Right lobe of liver (tissue), 6 donors: Measurements from ENCODE around the gene HEATR1. TPM values are rescaled to one million over a fixed set of nuclear protein-coding genes. Genes with fewer than 3 reads are reported as not detected.

ENCODE experiments used
- ATAC-seq, 4 donors: fragments of 200-7000 bp; cut with Tn5 transposase; one replicate each; pipeline ENCODE4 v1.9.1; 2020; ENCODE audit warnings: mild to moderate bottlenecking in 4 of 4, moderate library complexity in 4 of 4
- DNase-seq, 3 donors: peaks; one replicate each; pipeline ENCODE4 v3.0.0-alpha.2; 2020
- H3K27ac ChIP-seq, 3 donors: fragments of 200-600 bp; one replicate each; pipeline ENCODE4 v1.8.0; 2022
- H3K27me3 ChIP-seq, 2 donors: fragments of 200-600 bp; one replicate each; pipeline ENCODE4 v1.8.0; 2022
- H3K36me3 ChIP-seq, 4 donors: fragments of 200-600 bp; sonication (generic) in 1 of 4; one replicate each; pipeline versions ENCODE4 v1.5.1 to v1.8.0; 2017 to 2022; ENCODE audit warnings: control low read depth in 1 of 4
- H3K4me1 ChIP-seq, 4 donors: fragments of 200-600 bp; sonication (generic) in 1 of 4; one replicate each; pipeline versions ENCODE4 v1.5.1 to v1.8.0; 2017 to 2022; ENCODE audit warnings: control low read depth in 1 of 4
- H3K4me3 ChIP-seq, 3 donors: fragments of 200-600 bp; one replicate each; pipeline ENCODE4 v1.8.0; 2022
- H3K9me3 ChIP-seq, 4 donors: fragments of 200-600 bp; sonication (generic) in 1 of 4; one replicate each; pipeline versions ENCODE4 v1.5.1 to v1.8.0; 2017 to 2022; ENCODE audit warnings: control low read depth in 1 of 4
- POLR2A ChIP-seq: fragments of 450-650 bp; IDR thresholded peaks from one replicate; pipeline ENCODE4 v1.6.1; 2017; ENCODE audit warnings: antibody characterized with exemption, mild to moderate bottlenecking
- WGBS: methylation state at CpG from one replicate; pipeline ENCODE4 v1.1.6; 2018; ENCODE audit warnings: low coverage, low lambda C conversion rate; ENCODE audit not compliant: insufficient coverage; ENCODE audit errors: missing lambda C conversion rate; 5-methylcytosine and 5-hydroxymethylcytosine counted together
- intact Hi-C, 2 donors: fragments of 100-400 bp; cut with DNase I; formaldehyde crosslinking; loops; one replicate each; pipeline versions ENCODE4 v1.11.2 to v1.14.1; 2022
- total RNA-seq, 6 experiments: library from RNA; depleted of rRNA in 2 of 6; stranded (reverse); fragments of >200 nt in 2 of 6; fragmentation: NEBNext Ultra II Directional in 3 of 6; extraction: Animal tissue kit (Norgen Biotek cat#: 25700) in 3 of 6; gene quantifications; one replicate each; pipeline versions ENCODE4 v1.1.0 to v1.2.4, GENCODE V29; 2016 to 2023
- TF ChIP-seq, protein P1 (sequence below), 4 donors: fragments of 200-600 bp in 3 of 4; fragments of 450-650 bp in 1 of 4; IDR thresholded peaks; one replicate each; pipeline versions ENCODE4 v1.5.1 to v1.8.0; 2016 to 2022; ENCODE audit warnings: antibody characterized with exemption in 4 of 4, mild to moderate bottlenecking in 2 of 4
- donor health status: DM: no; HTN: yes; CAD: no.
- donor health status: DM: no; HTN: no; CAD: no.
- donor health status: DM: no; HTN: no; CAD: no.
- donor health status: DM: no; HTN: yes; CAD: no.
- donor health status: DM: no; HTN: yes; CAD: no.

The HEATR1 gene
- total RNA-seq, 6 experiments from 2014 or later: 7.0 to 14.1 (median 12.4) TPM

DNA sequence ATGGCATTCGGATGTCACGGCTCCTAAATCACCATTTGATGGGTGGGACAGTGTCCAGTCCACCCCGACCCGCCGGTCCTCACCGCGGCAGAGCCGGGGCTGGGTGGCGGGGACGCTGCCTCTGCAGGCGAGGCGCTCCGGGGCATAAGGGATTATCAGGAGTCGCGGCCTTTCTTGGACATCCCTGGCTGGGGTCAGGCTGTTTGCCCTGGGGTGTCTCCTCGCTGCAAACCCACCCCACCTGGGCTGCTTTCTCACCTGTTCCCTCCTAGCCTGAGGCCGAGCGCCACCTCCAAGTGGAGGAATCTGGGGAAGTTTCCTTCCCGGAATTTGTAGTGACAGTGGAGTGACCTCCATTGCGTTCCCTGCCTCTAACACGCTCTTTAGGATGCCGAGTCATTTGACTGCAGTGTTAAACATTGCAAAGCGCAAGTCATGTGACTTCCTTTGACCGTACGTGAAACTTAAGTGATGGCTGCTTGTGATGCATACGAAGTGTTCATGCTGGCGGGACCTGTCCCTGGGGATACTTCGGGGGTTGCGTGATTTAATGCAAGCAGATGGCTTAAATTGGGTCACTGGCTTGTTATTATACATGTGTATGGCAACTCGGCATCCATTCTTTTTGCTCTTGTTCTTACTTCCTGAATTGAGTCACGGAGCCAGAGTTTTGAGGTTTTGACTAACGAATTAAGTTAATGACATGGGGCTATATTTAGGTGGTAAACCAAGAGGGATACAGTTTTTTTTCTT is 80.0 kb downstream of the HEATR1 start:
- no peaks in the 10 kb centered on the region for H3K9me3 ChIP-seq
- WGBS: 0% methylated on average over 17 of the region's 32 CpGs

DNA sequence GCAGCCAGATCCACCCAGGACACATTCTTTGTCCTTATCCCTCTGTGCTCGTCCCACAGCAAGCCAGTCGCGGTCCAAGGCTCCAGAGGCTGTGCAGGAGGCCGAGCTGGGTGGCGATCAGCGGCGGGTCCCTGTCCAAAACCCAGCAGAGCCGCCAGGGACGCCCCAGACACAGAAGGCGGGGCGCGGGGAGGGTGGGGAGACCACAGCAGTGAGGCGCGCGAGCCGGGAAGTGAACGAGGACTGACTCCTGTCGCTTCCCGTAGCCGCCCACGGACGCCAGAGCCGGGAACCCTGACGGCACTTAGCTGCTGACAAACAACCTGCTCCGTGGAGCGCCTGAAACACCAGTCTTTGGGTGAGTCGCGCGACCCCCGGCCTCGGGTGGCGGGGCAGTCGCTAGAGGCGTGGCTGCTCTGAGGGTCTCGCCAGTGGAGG is 80.6 kb downstream of the HEATR1 start, which contains the start of gene LGALS8:
TSS of gene LGALS8 (plus strand) at position 279 of the 438 bp plus-strand sequence. CDS start 2,089 bp downstream, outside the sequence.
- intact Hi-C loops: no loop called here
- DNase-seq: peak; percentile 92 to 93 (median 93)
- Histone ChIP-seq H3K9me3 (no peaks in the 10 kb centered on the region), H3K36me3 (peaks cover 0 to 23% (median 6%) of the 10 kb centered on the region in 4 donors), H3K27ac (peak within 1 kb of the TSS; percentile 85 to 99 (median 94)), H3K27me3 (no peaks in the 10 kb centered on the region), H3K4me3 (peak within 1 kb of the TSS; percentile 96 to 99 (median 96)), H3K4me1 (peaks cover 0 to 20% (median 2%) of the 10 kb centered on the region in 4 donors)
- peak; percentile 88 to 92 (median 90) for ATAC-seq
- WGBS: 0% methylated on average over 14 of the region's 35 CpGs
- TF ChIP-seq POLR2A: peak; percentile 55
- TF ChIP-seq, protein P1, sequence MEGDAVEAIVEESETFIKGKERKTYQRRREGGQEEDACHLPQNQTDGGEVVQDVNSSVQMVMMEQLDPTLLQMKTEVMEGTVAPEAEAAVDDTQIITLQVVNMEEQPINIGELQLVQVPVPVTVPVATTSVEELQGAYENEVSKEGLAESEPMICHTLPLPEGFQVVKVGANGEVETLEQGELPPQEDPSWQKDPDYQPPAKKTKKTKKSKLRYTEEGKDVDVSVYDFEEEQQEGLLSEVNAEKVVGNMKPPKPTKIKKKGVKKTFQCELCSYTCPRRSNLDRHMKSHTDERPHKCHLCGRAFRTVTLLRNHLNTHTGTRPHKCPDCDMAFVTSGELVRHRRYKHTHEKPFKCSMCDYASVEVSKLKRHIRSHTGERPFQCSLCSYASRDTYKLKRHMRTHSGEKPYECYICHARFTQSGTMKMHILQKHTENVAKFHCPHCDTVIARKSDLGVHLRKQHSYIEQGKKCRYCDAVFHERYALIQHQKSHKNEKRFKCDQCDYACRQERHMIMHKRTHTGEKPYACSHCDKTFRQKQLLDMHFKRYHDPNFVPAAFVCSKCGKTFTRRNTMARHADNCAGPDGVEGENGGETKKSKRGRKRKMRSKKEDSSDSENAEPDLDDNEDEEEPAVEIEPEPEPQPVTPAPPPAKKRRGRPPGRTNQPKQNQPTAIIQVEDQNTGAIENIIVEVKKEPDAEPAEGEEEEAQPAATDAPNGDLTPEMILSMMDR (IDR thresholded peaks at IDR 0.05): no peak

More for the DNA sequence above, 80.0 kb downstream of the HEATR1 start:
- H3K36me3 ChIP-seq: peaks cover 0 to 23% (median 6%) of the 10 kb centered on the region in 4 donors
- peaks cover 0 to 20% (median 2%) of the 10 kb centered on the region in 4 donors for H3K4me1 ChIP-seq
- no peaks in the 10 kb centered on the region for H3K27me3 ChIP-seq
- peak; percentile 40 to 65 (median 53) for DNase-seq
- peak overlapping the region; percentile 85 to 99 (median 94) for H3K27ac ChIP-seq
- ATAC-seq: peak; percentile 62 to 69 (median 68)
- intact Hi-C loops: no loop called here
- H3K4me3 ChIP-seq: peak overlapping the region; percentile 96 to 99 (median 96)
- TF ChIP-seq POLR2A: peak; percentile 16
- TF ChIP-seq, protein P1 (IDR thresholded peaks at IDR 0.05): no peak

DNA sequence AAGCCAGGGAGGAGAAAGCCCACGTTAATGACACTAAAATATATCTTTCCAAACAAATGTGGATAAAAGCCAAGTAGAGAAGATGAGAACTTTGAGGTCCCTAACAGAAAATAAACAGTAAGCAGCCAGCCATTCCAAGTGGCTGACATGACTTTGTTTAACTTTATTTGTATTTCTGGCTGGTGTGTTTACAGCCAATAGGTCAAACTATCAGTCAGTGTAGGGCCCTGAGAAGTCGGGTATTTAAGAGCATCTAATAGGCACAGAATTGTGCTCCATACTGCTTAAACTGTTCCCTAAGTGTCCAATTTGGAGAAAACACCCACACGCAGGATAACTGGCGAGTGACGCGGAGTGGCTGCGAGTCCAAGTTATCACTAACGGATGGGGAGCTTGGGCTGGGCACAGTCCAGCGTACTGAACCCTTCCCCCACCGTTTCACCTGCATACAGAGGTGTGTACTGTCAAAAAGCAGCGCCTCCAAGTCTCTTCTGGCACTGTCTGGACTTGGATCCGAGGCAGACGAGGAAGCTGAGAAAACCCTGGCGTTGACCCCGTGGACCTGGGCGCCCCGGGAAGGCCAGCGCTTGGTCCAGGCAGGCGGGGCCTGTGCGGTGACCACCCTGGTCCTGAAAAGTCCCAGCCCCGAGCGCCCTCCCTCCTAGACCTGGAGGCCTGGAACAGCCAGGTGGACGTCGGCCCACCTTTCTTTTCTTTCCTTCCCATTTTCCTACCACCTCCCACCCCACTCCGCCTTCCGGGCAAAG is 81.2 kb downstream of the HEATR1 start:
- DNase-seq: peak; percentile 59 to 75 (median 70)
- Histone ChIP-seq H3K27me3 (no peaks in the 10 kb centered on the region), H3K4me1 (peaks cover 0 to 20% (median 2%) of the 10 kb centered on the region in 4 donors), H3K9me3 (no peaks in the 10 kb centered on the region), H3K27ac (peak overlapping the region; percentile 85 to 99 (median 94)), H3K36me3 (peaks cover 0 to 23% (median 6%) of the 10 kb centered on the region in 4 donors), H3K4me3 (peak overlapping the region; percentile 96 to 99 (median 96))
- ATAC-seq: peak; percentile 57 to 75 (median 70)
- intact Hi-C loops: no loop called here
- WGBS: 18% methylated on average over 16 of the region's 26 CpGs
- no peak for TF ChIP-seq POLR2A
- TF ChIP-seq, protein P1 (IDR thresholded peaks at IDR 0.05): no peak

DNA sequence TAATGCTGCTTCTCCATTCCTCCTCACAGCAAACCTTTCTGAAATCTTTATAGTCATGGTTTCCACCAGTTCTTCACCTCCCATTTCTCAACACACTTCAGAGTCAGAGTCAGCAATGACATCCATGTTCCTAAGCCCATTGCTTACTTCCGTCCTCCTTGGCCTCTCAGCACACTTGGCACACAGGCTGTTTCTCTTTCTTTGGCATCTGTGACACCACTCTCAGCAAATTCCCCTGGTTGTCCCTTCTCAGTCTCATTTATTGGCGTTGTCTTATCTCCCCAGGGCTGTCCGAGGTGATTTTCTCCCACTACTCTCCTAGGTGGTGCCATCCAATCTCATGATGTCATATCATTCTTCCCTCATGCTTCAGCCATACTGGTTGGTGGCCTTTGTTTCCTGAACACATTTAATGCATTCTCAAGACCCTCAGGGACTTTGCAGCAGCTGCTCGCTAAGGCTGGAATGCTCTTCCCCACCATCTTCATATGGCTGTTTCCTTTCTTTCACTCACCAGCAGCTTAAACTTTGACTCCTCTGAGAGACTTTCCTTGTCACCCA is 83.8 kb downstream of the HEATR1 start:
- peaks cover 0 to under 1% (median 0%) of the 10 kb centered on the region in 4 donors for H3K36me3 ChIP-seq
- H3K27ac ChIP-seq: no peak overlapping the region
- WGBS: 54% methylated on average over 4 of the region's 4 CpGs
- peaks cover 0 to 25% (median 6%) of the 10 kb centered on the region in 4 donors for H3K4me1 ChIP-seq
- no peak for DNase-seq
- H3K4me3 ChIP-seq: no peak overlapping the region
- TF ChIP-seq, protein P1 (IDR thresholded peaks at IDR 0.05): no peak
- no peak for TF ChIP-seq POLR2A
- H3K27me3 ChIP-seq: no peaks in the 10 kb centered on the region
- ATAC-seq: no peak
- H3K9me3 ChIP-seq: no peaks in the 10 kb centered on the region
- intact Hi-C loops: no loop called here
